Activated naive CD8-positive, alpha-beta T cell treated with anti-CD3 and anti-CD28 coated beads for 36 hours (primary cell): Measurements from ENCODE around the gene SBNO1. TPM values are rescaled to one million over a fixed set of nuclear protein-coding genes. Genes with fewer than 3 reads are reported as not detected.
A peak's percentile ranks its signal among the peaks of the same experiment; 100 is the strongest.
"Not testable (repeated sequence)": the region's sequence is repeated elsewhere in the genome, so short reads cannot be mapped to it uniquely, and the experiment has no call there.

Experiments used
- DNase-seq: peaks from one replicate; pipeline ENCODE4 v3.0.0; 2021
- H3K27ac Mint-ChIP-seq: one replicate; pipeline ENCODE4 v1.8.0; 2022; ENCODE audit warnings: mild to moderate bottlenecking, moderate library complexity, mixed read lengths
- H3K27me3 Mint-ChIP-seq: one replicate; pipeline ENCODE4 v1.8.0; 2022; ENCODE audit warnings: mild to moderate bottlenecking, mixed read lengths
- H3K36me3 Mint-ChIP-seq: one replicate; pipeline ENCODE4 v1.8.0; 2021; ENCODE audit warnings: mild to moderate bottlenecking, mixed read lengths
- H3K4me1 Mint-ChIP-seq: one replicate; pipeline ENCODE4 v1.8.0; 2021; ENCODE audit warnings: mixed read lengths
- H3K4me3 Mint-ChIP-seq: one replicate; pipeline ENCODE4 v1.8.0; 2022; ENCODE audit warnings: mild to moderate bottlenecking, moderate library complexity, mixed read lengths
- H3K9me3 Mint-ChIP-seq: one replicate; pipeline ENCODE4 v1.8.0; 2022; ENCODE audit warnings: mixed read lengths
- total RNA-seq, 2 experiments: library from RNA; stranded (reverse); gene quantifications; one replicate each; pipeline ENCODE4 v1.2.3, GENCODE V29; 2021

SBNO1 gene
- total RNA-seq, result 10 to 100 TPM; 50.8 to 50.9 TPM

GRCh38 chr12:123364532-123365024, at the start of gene SBNO1:
TSS of gene SBNO1 (minus strand) at chr12:123364847. CDS start at chr12:123350441, 14,406 bp downstream.
- H3K36me3 Mint-ChIP-seq, result peaks cover 1% of the 10 kb centered on the region
- peak within 1 kb of the TSS; percentile 98 for H3K27ac Mint-ChIP-seq
- peak; percentile 89 for DNase-seq
- peaks cover 16% of the 10 kb centered on the region for H3K4me1 Mint-ChIP-seq
- H3K27me3 Mint-ChIP-seq, result no peaks in the 10 kb centered on the region
- no peaks in the 10 kb centered on the region for H3K9me3 Mint-ChIP-seq
- H3K4me3 Mint-ChIP-seq, result peak within 1 kb of the TSS; percentile 93

DNA sequence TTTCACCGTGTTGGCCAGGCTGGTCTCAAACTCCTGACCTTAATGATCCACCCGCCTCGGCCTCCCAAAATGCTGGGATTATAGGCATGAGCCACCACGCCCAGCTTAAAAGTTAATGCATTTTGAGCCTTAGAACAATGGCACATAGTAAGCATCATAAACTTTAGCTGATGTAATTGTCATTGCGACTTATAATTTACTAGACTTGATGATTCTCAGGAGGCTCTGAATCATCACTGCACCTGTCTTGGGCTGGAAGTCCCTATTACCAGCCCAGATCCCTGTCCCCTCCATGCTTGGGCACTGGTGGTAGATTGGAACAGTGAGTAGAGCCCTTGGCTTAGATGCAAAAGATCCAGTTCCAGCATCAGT, 45.4 kb upstream of the SBNO1 start:
- Mint-ChIP-seq H3K27ac (peak overlapping the region; percentile 25), H3K4me3 (no peak overlapping the region), H3K36me3 (peaks cover 19% of the 10 kb centered on the region), H3K27me3 (no peaks in the 10 kb centered on the region), H3K9me3 (no peaks in the 10 kb centered on the region), H3K4me1 (no peaks in the 10 kb centered on the region)
- no peak for DNase-seq

DNA sequence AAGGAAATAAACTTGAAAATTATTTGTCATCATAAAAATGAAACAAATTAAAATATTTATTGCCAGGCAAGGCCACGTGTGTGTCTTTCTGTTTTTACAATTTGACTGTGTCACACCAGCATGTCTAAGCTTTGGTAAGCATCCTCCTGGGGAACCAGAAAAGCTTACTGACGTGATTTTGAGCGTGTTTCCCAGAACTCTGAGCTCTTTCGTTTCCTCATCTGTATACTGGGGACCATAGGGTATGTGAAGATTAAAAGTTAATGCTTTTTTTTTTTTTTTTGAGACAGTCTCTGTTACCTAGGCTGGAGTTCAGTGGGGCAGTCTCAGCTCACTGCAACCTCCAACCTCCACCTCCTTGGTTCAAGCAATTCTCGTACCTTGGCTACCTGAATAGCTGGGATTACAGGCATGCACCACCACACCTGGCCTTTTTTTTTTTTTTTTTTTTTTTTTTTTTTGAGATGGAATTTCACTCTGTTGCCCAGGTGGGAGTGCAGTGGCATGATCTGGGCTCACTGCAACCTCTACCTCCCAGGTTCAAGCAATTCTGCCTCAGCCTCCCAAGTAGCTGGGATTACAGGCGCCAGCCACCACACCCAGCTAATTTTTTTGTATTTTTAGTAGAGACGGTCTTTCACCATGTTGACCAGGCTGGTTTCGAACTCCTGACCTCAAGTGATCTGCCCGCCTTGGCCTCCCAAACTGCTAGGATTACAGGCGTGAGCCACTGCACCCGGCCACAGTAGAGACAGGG, 44.8 kb upstream of the SBNO1 start:
- H3K27me3 Mint-ChIP-seq, H3K4me1 Mint-ChIP-seq, DNase-seq, H3K27ac Mint-ChIP-seq, H3K4me3 Mint-ChIP-seq, H3K9me3 Mint-ChIP-seq: not testable (repeated sequence)
- H3K36me3 Mint-ChIP-seq, result peaks cover 18% of the 10 kb centered on the region

DNA sequence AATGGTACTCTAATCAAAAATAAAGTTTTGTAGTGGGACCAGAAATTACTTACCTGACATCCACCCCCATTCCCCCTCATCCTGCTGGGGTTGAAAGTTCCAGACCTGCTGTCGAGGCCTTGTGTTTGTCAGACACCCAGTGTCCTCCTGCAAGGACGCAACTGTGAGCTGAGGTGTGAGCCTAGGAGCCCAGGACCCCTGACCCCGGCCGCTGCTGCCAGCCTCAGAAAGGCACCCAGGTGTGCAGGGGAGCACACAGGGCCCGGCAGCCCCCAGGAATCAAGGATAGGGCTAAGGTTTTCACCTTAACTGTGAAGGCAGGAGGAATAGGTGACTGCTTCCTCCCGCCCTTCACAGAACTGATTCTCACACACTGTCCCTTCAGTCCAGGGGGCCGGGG, 44.0 kb upstream of the SBNO1 start:
- H3K4me1 Mint-ChIP-seq, H3K27ac Mint-ChIP-seq, H3K4me3 Mint-ChIP-seq, H3K27me3 Mint-ChIP-seq, H3K9me3 Mint-ChIP-seq, DNase-seq: not testable (repeated sequence)
- H3K36me3 Mint-ChIP-seq, result peaks cover 18% of the 10 kb centered on the region

GRCh38 chr12:123407934-123408333, 43.3 kb upstream of the SBNO1 start:
- H3K36me3 Mint-ChIP-seq, result peaks cover 18% of the 10 kb centered on the region
- H3K27ac Mint-ChIP-seq, H3K9me3 Mint-ChIP-seq, H3K4me3 Mint-ChIP-seq, H3K27me3 Mint-ChIP-seq, H3K4me1 Mint-ChIP-seq, DNase-seq: not testable (repeated sequence)

DNA sequence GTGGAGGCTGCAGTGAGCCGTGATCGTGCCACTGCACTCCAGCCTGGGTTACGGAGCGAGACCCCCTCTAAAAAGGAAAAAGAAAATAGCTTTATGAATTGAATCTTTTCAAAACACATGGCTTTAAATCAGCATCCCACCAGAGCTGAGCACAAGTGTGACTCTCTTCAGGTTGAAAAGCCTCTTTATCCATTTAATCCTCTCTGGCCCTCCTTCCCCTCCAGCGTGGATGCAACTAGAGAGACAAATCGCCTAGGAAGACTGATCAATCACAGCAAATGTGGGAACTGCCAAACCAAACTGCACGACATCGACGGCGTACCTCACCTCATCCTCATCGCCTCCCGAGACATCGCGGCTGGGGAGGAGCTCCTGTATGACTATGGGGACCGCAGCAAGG, 42.6 kb upstream of the SBNO1 start:
- not testable (repeated sequence) for DNase-seq, H3K27me3 Mint-ChIP-seq, H3K4me1 Mint-ChIP-seq, H3K9me3 Mint-ChIP-seq, H3K4me3 Mint-ChIP-seq
- Mint-ChIP-seq H3K27ac (peak overlapping the region; percentile 34), H3K36me3 (peaks cover 15% of the 10 kb centered on the region)

- Mint-ChIP-seq H3K4me1 (peaks cover 1% of the 10 kb centered on the region), H3K27ac (no peak overlapping the region)
Observed at GRCh38 chr12:123404581-123404980, 39.9 kb upstream of the SBNO1 start.

DNA sequence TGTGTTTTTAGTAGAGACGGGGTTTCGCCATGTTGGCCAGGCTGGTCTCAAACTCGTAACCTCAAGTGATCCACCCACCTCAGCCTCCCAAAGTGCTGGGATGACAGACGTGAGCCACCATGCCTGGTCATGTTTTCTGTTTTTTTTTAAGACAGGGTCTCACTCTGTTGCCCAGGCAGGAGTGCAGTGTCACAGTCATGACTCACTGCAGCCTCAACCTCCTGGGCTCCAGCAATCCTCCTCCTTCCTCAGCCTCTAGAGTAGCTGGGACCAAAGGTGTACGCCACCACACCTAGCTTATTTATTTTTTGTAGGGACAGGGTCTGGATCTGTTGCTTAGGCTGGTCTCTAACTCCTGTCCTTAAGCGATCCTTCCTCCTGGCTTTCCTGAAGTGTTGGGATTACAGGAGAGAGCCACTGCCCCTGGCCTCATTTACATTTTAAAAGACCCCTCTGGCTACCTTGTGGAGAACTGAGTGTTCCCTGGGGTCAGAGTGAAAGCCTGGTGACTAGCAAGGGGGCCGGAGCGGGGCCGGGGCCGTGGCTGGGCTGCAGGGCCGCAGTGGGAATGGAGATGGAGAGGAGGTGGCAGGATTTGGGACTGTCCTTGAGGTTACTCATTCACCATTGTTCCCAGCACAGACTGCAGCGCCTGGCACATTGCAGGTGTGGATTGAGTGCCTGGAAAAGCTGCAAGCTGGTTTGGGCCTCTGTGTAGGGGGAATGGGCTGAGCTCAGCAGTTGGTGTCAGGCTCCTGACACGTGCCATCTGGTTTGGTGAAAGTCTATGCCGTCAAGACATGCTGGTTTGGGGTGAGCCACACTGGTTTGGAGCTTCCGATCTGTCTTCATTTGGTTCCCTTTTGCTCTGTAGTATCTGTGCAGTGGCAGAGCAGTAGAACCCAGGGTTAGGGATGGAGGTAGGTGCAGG, 37.4 kb upstream of the SBNO1 start:
- no peak for DNase-seq
- H3K27me3 Mint-ChIP-seq, result no peaks in the 10 kb centered on the region
- no peak overlapping the region for H3K27ac Mint-ChIP-seq
- no peaks in the 10 kb centered on the region for H3K9me3 Mint-ChIP-seq
- peaks cover 1% of the 10 kb centered on the region for H3K4me1 Mint-ChIP-seq
- peaks cover 12% of the 10 kb centered on the region for H3K36me3 Mint-ChIP-seq
- no peak overlapping the region for H3K4me3 Mint-ChIP-seq

More at GRCh38 chr12:123404581-123404980, 39.9 kb upstream of the SBNO1 start:
- H3K27me3 Mint-ChIP-seq, result no peaks in the 10 kb centered on the region
- no peak overlapping the region for H3K4me3 Mint-ChIP-seq
- no peak for DNase-seq
- no peaks in the 10 kb centered on the region for H3K9me3 Mint-ChIP-seq
- peaks cover 13% of the 10 kb centered on the region for H3K36me3 Mint-ChIP-seq

GRCh38 chr12:123399255-123399617, 34.6 kb upstream of the SBNO1 start:
- no peaks in the 10 kb centered on the region for H3K27me3 Mint-ChIP-seq
- H3K27ac Mint-ChIP-seq, result no peak overlapping the region
- no peak overlapping the region for H3K4me3 Mint-ChIP-seq
- H3K4me1 Mint-ChIP-seq, result peaks cover 3% of the 10 kb centered on the region
- no peaks in the 10 kb centered on the region for H3K9me3 Mint-ChIP-seq
- no peak for DNase-seq
- peaks cover 12% of the 10 kb centered on the region for H3K36me3 Mint-ChIP-seq

GRCh38 chr12:123398550-123399254, 34.1 kb upstream of the SBNO1 start:
- H3K9me3 Mint-ChIP-seq, result no peaks in the 10 kb centered on the region
- DNase-seq, result no peak
- peaks cover 12% of the 10 kb centered on the region for H3K36me3 Mint-ChIP-seq
- H3K4me3 Mint-ChIP-seq, result no peak overlapping the region
- peaks cover 3% of the 10 kb centered on the region for H3K4me1 Mint-ChIP-seq
- H3K27ac Mint-ChIP-seq, result no peak overlapping the region
- no peaks in the 10 kb centered on the region for H3K27me3 Mint-ChIP-seq

GRCh38 chr12:123398177-123398549, 33.5 kb upstream of the SBNO1 start:
- no peaks in the 10 kb centered on the region for H3K9me3 Mint-ChIP-seq
- peaks cover 12% of the 10 kb centered on the region for H3K36me3 Mint-ChIP-seq
- no peaks in the 10 kb centered on the region for H3K27me3 Mint-ChIP-seq
- DNase-seq, result no peak
- H3K27ac Mint-ChIP-seq, result no peak overlapping the region
- no peak overlapping the region for H3K4me3 Mint-ChIP-seq
- H3K4me1 Mint-ChIP-seq, result peaks cover 3% of the 10 kb centered on the region

DNA sequence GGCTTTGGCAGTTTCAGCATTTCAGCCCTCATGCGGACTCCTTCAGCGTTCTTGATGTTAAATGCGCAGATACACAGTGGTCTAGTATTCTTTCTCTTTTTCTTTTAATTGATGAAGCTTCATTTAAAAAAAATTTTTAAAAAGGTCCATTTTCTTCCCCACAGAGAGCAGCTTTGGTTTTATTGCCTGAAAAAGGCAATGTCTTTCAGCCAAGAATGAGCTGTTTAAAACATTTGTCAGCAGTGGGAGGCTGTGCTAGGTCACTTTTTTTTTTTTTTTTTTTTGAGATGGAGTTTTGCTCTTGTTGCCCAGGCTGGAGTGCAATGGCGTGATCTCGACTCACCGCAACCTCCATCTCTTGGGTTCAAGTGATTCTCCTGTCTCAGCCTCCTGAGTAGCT, 32.8 kb upstream of the SBNO1 start:
- peaks cover 3% of the 10 kb centered on the region for H3K4me1 Mint-ChIP-seq
- no peak for DNase-seq
- H3K4me3 Mint-ChIP-seq, result no peak overlapping the region
- H3K27me3 Mint-ChIP-seq, result no peaks in the 10 kb centered on the region
- H3K27ac Mint-ChIP-seq, result no peak overlapping the region
- H3K9me3 Mint-ChIP-seq, result no peaks in the 10 kb centered on the region
- peaks cover 14% of the 10 kb centered on the region for H3K36me3 Mint-ChIP-seq

GRCh38 chr12:123396954-123397353, 32.3 kb upstream of the SBNO1 start:
- no peaks in the 10 kb centered on the region for H3K27me3 Mint-ChIP-seq
- no peak overlapping the region for H3K27ac Mint-ChIP-seq
- peaks cover 3% of the 10 kb centered on the region for H3K4me1 Mint-ChIP-seq
- H3K9me3 Mint-ChIP-seq, result no peaks in the 10 kb centered on the region
- H3K4me3 Mint-ChIP-seq, result no peak overlapping the region
- DNase-seq, result no peak
- peaks cover 14% of the 10 kb centered on the region for H3K36me3 Mint-ChIP-seq

- Mint-ChIP-seq H3K9me3 (no peaks in the 10 kb centered on the region), H3K4me1 (peaks cover 7% of the 10 kb centered on the region), H3K27ac (no peak overlapping the region), H3K36me3 (peaks cover 12% of the 10 kb centered on the region), H3K4me3 (no peak overlapping the region), H3K27me3 (no peaks in the 10 kb centered on the region)
- DNase-seq, result no peak
Observed at GRCh38 chr12:123396543-123396942, 31.9 kb upstream of the SBNO1 start.

DNA sequence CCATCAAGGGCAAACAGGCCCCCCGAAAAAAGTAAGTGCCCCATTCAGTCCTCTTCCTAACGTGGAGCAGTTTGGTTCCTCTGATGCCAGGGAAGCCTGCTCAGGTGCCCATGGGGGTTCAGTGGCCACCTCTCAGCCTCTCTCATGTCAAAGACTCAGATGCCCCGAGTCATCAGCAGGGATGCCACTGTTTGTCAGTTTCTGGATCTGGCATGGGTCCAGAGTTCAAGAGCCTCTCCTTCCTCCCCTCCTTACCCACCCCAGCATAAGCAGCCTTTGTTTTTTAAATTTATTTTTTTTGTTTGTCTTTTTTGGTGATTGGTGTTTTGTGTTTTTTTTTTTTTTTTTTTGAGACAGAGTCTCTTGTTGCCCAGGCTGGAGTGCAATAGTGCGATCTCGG, 30.6 kb upstream of the SBNO1 start:
- H3K27ac Mint-ChIP-seq, result no peak overlapping the region
- H3K27me3 Mint-ChIP-seq, result no peaks in the 10 kb centered on the region
- DNase-seq, result no peak
- H3K36me3 Mint-ChIP-seq, result peaks cover 16% of the 10 kb centered on the region
- no peak overlapping the region for H3K4me3 Mint-ChIP-seq
- no peaks in the 10 kb centered on the region for H3K9me3 Mint-ChIP-seq
- peaks cover 16% of the 10 kb centered on the region for H3K4me1 Mint-ChIP-seq
